AG04449 (cell line): ENCODE data around the gene GUCA2A.

Source experiments
- CTCF ChIA-PET: fragments of 350-600 bp; formaldehyde crosslinking; extraction: SDS; loops from one replicate; lab custom pipeline; 2021; ENCODE audit warnings: antibody characterized with exemption; lab: Yijun Ruan, JAX
- POLR2A ChIA-PET: fragments of 400-600, 350-600 bp; formaldehyde crosslinking; extraction: SDS; loops from one replicate; lab custom pipeline; 2020; ENCODE audit warnings: antibody characterized with exemption, inconsistent platforms; lab: Yijun Ruan, JAX
- DNase-seq: peaks from one replicate; pipeline ENCODE4 v3.0.0-alpha.2; 2010; ENCODE audit warnings: low read depth, low spot score
- H3K4me3 ChIP-seq: 2 replicates; pipeline ENCODE4 v1.5.1; 2011; ENCODE audit warnings: low read depth, mild to moderate bottlenecking, control low read depth, low read length
- TF ChIP-seq, protein P1 (sequence below): IDR thresholded peaks from one replicate; pipeline ENCODE4 v1.5.1; 2011; ENCODE audit warnings: mild to moderate bottlenecking, moderate library complexity, low read length, control low read depth, inconsistent platforms; ENCODE audit not compliant: insufficient read depth; ENCODE audit errors: missing control alignments

GUCA2A gene

GRCh38 chr1:42201986-42202385 is 37.4 kb upstream of the GUCA2A start:
- ChIA-PET CTCF (interaction anchor here (1.0 to 2.7 kb wide), 2 partner anchors 11 to 29 kb away, joined by 3 to 14 read pairs; no protein-coding TSS in a partner anchor), POLR2A (no interaction called here)

GRCh38 chr1:42198251-42198650 is 33.7 kb upstream of the GUCA2A start:
- ChIA-PET CTCF (interaction anchor here (0.9 to 1.2 kb wide), 3 partner anchors 13 to 144 kb away, joined by 3 to 4 read pairs (median 3); no protein-coding TSS in a partner anchor), POLR2A (no interaction called here)
- DNase-seq, result no peak
- TF ChIP-seq, protein P1, sequence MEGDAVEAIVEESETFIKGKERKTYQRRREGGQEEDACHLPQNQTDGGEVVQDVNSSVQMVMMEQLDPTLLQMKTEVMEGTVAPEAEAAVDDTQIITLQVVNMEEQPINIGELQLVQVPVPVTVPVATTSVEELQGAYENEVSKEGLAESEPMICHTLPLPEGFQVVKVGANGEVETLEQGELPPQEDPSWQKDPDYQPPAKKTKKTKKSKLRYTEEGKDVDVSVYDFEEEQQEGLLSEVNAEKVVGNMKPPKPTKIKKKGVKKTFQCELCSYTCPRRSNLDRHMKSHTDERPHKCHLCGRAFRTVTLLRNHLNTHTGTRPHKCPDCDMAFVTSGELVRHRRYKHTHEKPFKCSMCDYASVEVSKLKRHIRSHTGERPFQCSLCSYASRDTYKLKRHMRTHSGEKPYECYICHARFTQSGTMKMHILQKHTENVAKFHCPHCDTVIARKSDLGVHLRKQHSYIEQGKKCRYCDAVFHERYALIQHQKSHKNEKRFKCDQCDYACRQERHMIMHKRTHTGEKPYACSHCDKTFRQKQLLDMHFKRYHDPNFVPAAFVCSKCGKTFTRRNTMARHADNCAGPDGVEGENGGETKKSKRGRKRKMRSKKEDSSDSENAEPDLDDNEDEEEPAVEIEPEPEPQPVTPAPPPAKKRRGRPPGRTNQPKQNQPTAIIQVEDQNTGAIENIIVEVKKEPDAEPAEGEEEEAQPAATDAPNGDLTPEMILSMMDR, result no peak
- H3K4me3 ChIP-seq, result no peak overlapping the region

More at GRCh38 chr1:42201986-42202385, 37.4 kb upstream of the GUCA2A start:
- DNase-seq, result no peak
- no peak overlapping the region for H3K4me3 ChIP-seq
- TF ChIP-seq, protein P1, result no peak

- ChIA-PET CTCF (interaction anchor here (2.0 kb wide), 1 partner anchor 23 kb away, joined by 12 read pairs; no protein-coding TSS in a partner anchor), POLR2A (no interaction called here)
- TF ChIP-seq, protein P1, result no peak
- no peak for DNase-seq
- H3K4me3 ChIP-seq, result no peak overlapping the region
Observed at GRCh38 chr1:42195841-42196240, 31.3 kb upstream of the GUCA2A start.

- DNase-seq, result no peak
- TF ChIP-seq, protein P1, result no peak
- no peak overlapping the region for H3K4me3 ChIP-seq
- ChIA-PET POLR2A (no interaction called here), CTCF (interaction anchor here (0.6 to 3.0 kb wide), 2 partner anchors 18 to 395 kb away, joined by 3 to 20 read pairs; no protein-coding TSS in a partner anchor)
Observed at GRCh38 chr1:42192106-42192505, 27.6 kb upstream of the GUCA2A start.

GRCh38 chr1:42191319-42191718 is 26.8 kb upstream of the GUCA2A start:
- TF ChIP-seq, protein P1, result no peak
- ChIA-PET CTCF (interaction anchor here (3.0 kb wide), 1 partner anchor 18 kb away, joined by 20 read pairs; no protein-coding TSS in a partner anchor), POLR2A (no interaction called here)
- no peak for DNase-seq
- H3K4me3 ChIP-seq, result no peak overlapping the region

DNA sequence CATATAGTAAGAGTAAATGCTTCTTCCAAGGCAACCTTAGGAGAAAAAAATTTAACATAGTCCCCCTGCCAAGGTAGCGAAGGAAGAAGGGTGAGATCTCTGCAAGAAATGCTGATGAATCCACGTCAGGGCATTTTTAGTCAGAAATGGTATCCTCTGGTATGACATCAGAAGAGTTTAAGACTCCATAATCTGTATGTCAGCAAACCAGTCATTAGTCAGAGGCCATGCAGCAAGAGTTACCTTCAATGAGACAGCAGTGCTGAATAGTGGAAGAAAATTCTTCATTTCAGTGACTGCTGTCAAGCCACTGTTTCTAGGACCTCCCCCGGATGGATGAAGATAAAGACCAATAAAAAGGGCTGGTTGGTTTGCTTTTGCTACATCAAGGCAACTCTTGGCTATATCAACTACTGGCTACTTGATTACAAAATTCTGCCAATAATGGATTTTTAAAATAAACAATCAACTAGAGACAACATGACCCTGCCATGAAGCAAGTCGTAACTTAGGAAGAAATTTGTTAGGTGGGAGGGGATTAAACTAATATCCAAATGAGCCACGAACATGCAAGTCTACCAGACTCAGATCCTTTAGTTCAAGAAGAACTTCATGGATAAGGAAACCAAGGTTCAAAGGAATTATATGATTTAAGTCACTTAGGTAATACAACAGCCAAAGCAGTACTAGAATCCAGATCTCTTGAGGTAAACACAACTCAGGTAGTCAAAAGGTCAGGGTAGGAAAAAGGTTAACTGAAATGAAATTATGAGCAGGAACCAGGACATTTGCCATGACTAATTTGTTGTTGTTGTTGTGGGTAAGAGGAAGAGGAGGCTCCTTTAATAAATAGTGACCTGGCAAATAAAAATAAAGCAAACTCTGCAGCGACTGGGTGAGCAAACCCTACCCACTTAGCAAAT is 25.6 kb upstream of the GUCA2A start:
- ChIA-PET CTCF (interaction anchor here (2.3 to 3.0 kb wide), 2 partner anchors 16 to 17 kb away, joined by 12 to 20 read pairs; no protein-coding TSS in a partner anchor), POLR2A (no interaction called here)
- DNase-seq, result no peak
- no peak overlapping the region for H3K4me3 ChIP-seq
- TF ChIP-seq, protein P1, result no peak
